Epithelial cell of esophagus (primary cell): ENCODE measurements around the gene WDPCP.
"Not testable (repeated sequence)": the region's sequence is repeated elsewhere in the genome, so short reads cannot be mapped to it uniquely, and the experiment has no call there.

Source experiments
- DNase-seq: peaks from one replicate; pipeline ENCODE4 v3.0.0; 2010; ENCODE audit warnings: low read depth
- H3K4me3 ChIP-seq: 2 replicates; pipeline ENCODE4 v1.5.1; 2011; ENCODE audit warnings: mild to moderate bottlenecking, low read length, control low read depth
- TF ChIP-seq, protein P1 (sequence below): IDR thresholded peaks from 2 replicates; pipeline ENCODE4 v1.5.1; 2011; ENCODE audit warnings: low read depth, mild to moderate bottlenecking, low read length, control low read depth, inconsistent platforms; ENCODE audit not compliant: insufficient read depth; ENCODE audit errors: missing control alignments

WDPCP gene

DNA sequence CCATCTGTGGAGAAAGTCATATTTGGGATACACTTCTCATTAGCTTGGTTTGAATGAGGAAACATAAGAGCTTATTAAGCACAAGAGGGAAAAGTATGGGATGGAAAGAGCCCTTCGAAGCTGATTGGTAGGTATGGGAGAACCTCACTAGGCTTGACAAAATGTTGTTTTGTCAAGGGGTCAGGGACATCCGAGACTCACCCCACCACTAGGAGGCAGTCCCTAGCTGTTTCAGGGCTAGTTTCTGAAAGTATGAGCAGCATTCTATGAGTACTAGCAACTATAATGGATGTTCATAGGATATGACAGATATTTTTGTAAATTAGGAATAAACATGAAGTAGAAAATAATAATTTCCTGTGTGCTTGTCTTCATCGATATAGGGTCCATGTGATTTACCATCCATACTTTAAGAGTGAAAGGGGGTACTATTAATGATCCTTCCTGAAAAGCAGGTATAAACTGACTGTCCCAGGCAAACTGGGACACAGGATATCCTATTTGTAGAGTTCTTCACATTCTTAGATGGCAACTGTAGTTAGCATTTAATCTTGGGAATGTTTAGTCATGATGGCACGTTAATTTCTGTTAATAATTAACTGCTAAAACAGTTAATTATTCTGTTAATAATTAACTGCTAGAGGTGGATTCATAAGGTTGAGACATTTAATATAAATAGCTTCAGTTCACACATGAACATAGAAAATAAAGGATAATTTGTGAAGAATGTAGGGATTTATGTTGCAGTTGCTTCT is 509.2 kb downstream of the WDPCP start:
- no peak overlapping the region for H3K4me3 ChIP-seq
- peak; percentile 67 for DNase-seq
- TF ChIP-seq, protein P1, sequence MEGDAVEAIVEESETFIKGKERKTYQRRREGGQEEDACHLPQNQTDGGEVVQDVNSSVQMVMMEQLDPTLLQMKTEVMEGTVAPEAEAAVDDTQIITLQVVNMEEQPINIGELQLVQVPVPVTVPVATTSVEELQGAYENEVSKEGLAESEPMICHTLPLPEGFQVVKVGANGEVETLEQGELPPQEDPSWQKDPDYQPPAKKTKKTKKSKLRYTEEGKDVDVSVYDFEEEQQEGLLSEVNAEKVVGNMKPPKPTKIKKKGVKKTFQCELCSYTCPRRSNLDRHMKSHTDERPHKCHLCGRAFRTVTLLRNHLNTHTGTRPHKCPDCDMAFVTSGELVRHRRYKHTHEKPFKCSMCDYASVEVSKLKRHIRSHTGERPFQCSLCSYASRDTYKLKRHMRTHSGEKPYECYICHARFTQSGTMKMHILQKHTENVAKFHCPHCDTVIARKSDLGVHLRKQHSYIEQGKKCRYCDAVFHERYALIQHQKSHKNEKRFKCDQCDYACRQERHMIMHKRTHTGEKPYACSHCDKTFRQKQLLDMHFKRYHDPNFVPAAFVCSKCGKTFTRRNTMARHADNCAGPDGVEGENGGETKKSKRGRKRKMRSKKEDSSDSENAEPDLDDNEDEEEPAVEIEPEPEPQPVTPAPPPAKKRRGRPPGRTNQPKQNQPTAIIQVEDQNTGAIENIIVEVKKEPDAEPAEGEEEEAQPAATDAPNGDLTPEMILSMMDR = peak; percentile 76

DNA sequence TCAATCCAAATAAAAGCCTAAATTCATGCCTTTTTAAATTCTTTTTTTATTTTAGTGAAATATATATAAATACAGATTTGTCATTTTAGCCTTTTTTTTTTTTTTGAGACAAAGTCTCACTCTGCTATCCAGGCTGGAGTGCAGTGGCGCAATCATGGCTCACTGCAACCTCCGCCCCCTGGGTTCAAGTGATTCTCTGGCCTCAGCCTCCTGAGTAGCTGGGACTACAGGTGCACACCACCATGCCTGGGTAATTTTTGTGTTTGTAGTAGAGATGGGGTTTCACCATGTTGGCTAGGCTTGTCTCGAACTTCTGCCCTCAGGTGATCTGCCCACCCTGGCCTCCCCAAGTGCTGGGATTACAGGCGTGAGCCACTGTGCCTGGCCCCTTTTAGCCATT is 513.9 kb downstream of the WDPCP start:
- not testable (repeated sequence) for H3K4me3 ChIP-seq, DNase-seq

- DNase-seq = no peak
- H3K4me3 ChIP-seq = no peak overlapping the region
- TF ChIP-seq, protein P1 = no peak
These were observed 514.3 kb downstream of the WDPCP start for GRCh38 chr2:63073994-63074393.

DNA sequence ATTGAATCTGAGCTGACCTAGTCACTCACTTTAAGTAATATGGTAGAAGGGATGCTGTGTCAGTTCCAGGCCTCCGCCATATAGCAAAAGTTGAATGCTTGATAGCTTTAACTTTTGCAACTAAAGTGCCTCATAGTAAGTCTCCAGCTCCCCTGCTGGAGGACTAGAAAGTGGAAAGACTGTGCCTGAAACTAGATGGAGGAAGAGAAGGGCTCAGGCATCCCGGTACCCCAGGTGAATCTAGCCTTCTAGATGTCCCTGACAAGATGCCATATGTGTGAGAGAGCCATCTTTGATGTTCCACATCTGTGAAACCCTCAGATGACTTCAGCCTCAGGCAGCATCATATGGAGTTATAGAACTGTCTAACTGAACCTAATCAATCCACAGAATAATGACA is 516.6 kb downstream of the WDPCP start:
- no peak for DNase-seq
- TF ChIP-seq, protein P1 = no peak
- no peak overlapping the region for H3K4me3 ChIP-seq
